Measurements from ENCODE around the gene NDST4. TPM values are rescaled to one million over a fixed set of nuclear protein-coding genes. Genes with fewer than 3 reads are reported as not detected.

NDST4 gene
- total and polyA plus RNA-seq, 2 of the 13 experiments (the other 11 are each of a cell fraction or from before 2014, with no cell fraction given) = not detected

GRCh38 chr4:114827651-114828050 is 285.8 kb downstream of the NDST4 start:
- Histone ChIP-seq H3K4me1 (ENCODE audit: insufficient read depth, low read length) (no peaks in the 10 kb centered on the region), H3K27ac (ENCODE audit: extremely low read length, insufficient read depth, low read length) (no peak overlapping the region), H3K9me3 (ENCODE audit: low read length) (no peaks in the 10 kb centered on the region), H3K9ac (ENCODE audit: insufficient read depth, low read depth, low read length) (no peak overlapping the region), H2AFZ (ENCODE audit: low read length) (no peak overlapping the region), H3K4me3 (replicated peaks in 1 of 3; ENCODE audit: insufficient read depth in 1 of 3, low read depth in 2 of 3, low read length in 3 of 3) (no peak overlapping the region), H3K79me2 (ENCODE audit: insufficient read depth, low read length) (no peaks in the 10 kb centered on the region), H3K4me2 (ENCODE audit: low read depth, low read length) (no peak overlapping the region), H3K36me3 (replicated peaks in 1 of 2; ENCODE audit: control insufficient read depth in 1 of 2, insufficient read depth in 2 of 2, low read length in 2 of 2) (no peaks in the 10 kb centered on the region), H4K20me1 (ENCODE audit: insufficient read depth, low read length) (no peaks in the 10 kb centered on the region), H3K27me3 (ENCODE audit: control insufficient read depth in 1 of 2, insufficient read depth in 2 of 2, low read length in 2 of 2) (no peaks in the 10 kb centered on the region)
- DNase-seq (ENCODE audit: low spot score) (no peak), ATAC-seq (no peak), FAIRE-seq (no peak)
- ChIA-PET CTCF (ENCODE audit: low intra/inter-chr PET ratio, low total read pairs) (no interaction called here), POLR2A (no interaction called here)
- intact Hi-C loops (cut with micrococcal nuclease; ENCODE audit: unreplicated experiment) (no loop called here), in situ Hi-C loops (cut with HindIII; ENCODE audit: extremely low pct_ligation_motif_present, low pct_unique_long_range_greater_than_20kb) (no loop called here)
- WGBS (ENCODE audit: low lambda C conversion rate) = 12% methylated on average over 5 of the region's 5 CpGs
- TF ChIP-seq ZNF713 (CRISPR knock-in tag; IDR thresholded peaks at IDR 0.05) (no peak), BCL6 (CRISPR knock-in tag; IDR thresholded peaks at IDR 0.05) (no peak), ZMYM4 (CRISPR knock-in tag; IDR thresholded peaks at IDR 0.05) (no peak), LBX2 (CRISPR knock-in tag; IDR thresholded peaks at IDR 0.05; ENCODE audit: borderline replicate concordance) (no peak), HNF4G (IDR thresholded peaks at IDR 0.05; ENCODE audit: borderline replicate concordance, low read depth, low read length) (no peak), HNF4G (CRISPR knock-in tag; IDR thresholded peaks at IDR 0.05; ENCODE audit: borderline replicate concordance, low read depth) (no peak), TP53 (CRISPR knock-in tag; conservative IDR thresholded peaks at IDR 0.05) (no peak)
- no TSS peak for BruUV-seq (replicated peaks)

GRCh38 chr4:114815760-114816159 is 297.7 kb downstream of the NDST4 start:
- no TSS peak for BruUV-seq (replicated peaks)
- ATAC-seq (no peak), DNase-seq (ENCODE audit: low spot score) (no peak), FAIRE-seq (no peak)
- intact Hi-C loops (cut with micrococcal nuclease; ENCODE audit: unreplicated experiment) (no loop called here), in situ Hi-C loops (cut with HindIII; ENCODE audit: extremely low pct_ligation_motif_present, low pct_unique_long_range_greater_than_20kb) (no loop called here)
- Histone ChIP-seq H3K9me3 (ENCODE audit: low read length) (no peaks in the 10 kb centered on the region), H3K4me3 (replicated peaks in 1 of 3; ENCODE audit: insufficient read depth in 1 of 3, low read depth in 2 of 3, low read length in 3 of 3) (no peak overlapping the region), H3K36me3 (replicated peaks in 1 of 2; ENCODE audit: control insufficient read depth in 1 of 2, insufficient read depth in 2 of 2, low read length in 2 of 2) (no peaks in the 10 kb centered on the region), H3K9ac (ENCODE audit: insufficient read depth, low read depth, low read length) (no peak overlapping the region), H3K27me3 (ENCODE audit: control insufficient read depth in 1 of 2, insufficient read depth in 2 of 2, low read length in 2 of 2) (no peaks in the 10 kb centered on the region; a peak in 1 of 5 replicates), H3K4me2 (ENCODE audit: low read depth, low read length) (no peak overlapping the region), H4K20me1 (ENCODE audit: insufficient read depth, low read length) (no peaks in the 10 kb centered on the region), H3K79me2 (ENCODE audit: insufficient read depth, low read length) (no peaks in the 10 kb centered on the region), H3K27ac (ENCODE audit: extremely low read length, insufficient read depth, low read length) (no peak overlapping the region), H3K4me1 (ENCODE audit: insufficient read depth, low read length) (no peaks in the 10 kb centered on the region), H2AFZ (ENCODE audit: low read length) (no peak overlapping the region)
- CTCF ChIA-PET (ENCODE audit: low intra/inter-chr PET ratio, low total read pairs) = no interaction called here
- POLR2A ChIA-PET = no interaction called here
- WGBS (ENCODE audit: low lambda C conversion rate) = 0% methylated on average over 1 of the region's 1 CpG
- TF ChIP-seq CERS6 (CRISPR knock-in tag; IDR thresholded peaks at IDR 0.05) (no peak), ZNF605 (CRISPR knock-in tag; IDR thresholded peaks at IDR 0.05) (no peak), ZSCAN31 (CRISPR knock-in tag; IDR thresholded peaks at IDR 0.05; ENCODE audit: low read depth) (no peak), RXRB (CRISPR knock-in tag; IDR thresholded peaks at IDR 0.05; ENCODE audit: borderline replicate concordance) (no peak), ZNF431 (CRISPR knock-in tag; IDR thresholded peaks at IDR 0.05; ENCODE audit: borderline replicate concordance, low read depth) (no peak), SOX6 (IDR thresholded peaks at IDR 0.05) (no peak), SOX6 (CRISPR knock-in tag; IDR thresholded peaks at IDR 0.05) (no peak), MED8 (CRISPR knock-in tag; IDR thresholded peaks at IDR 0.05; ENCODE audit: insufficient replicate concordance) (no peak), HMG20B (CRISPR knock-in tag; conservative IDR thresholded peaks at IDR 0.05) (no peak), RNF219 (CRISPR knock-in tag; IDR thresholded peaks at IDR 0.05) (no peak), NCOR1 (IDR thresholded peaks at IDR 0.05; ENCODE audit: borderline replicate concordance, low read length) (no peak)
